Hepatocyte (in vitro differentiated cells): Measurements from ENCODE around the gene DRAP1.

Experiments used
- CTCF ChIP-seq: fragments of 200-600 bp; sonication (generic); IDR thresholded peaks from 2 replicates; pipeline ENCODE4 v1.5.1; 2016; ENCODE audit warnings: antibody characterized with exemption, mild to moderate bottlenecking; ENCODE audit not compliant: poor library complexity
- EZH2 ChIP-seq: fragments of 200-600 bp; sonication (generic); IDR thresholded peaks from 2 replicates; pipeline ENCODE4 v1.6.1; 2016; ENCODE audit warnings: antibody characterized with exemption, mild to moderate bottlenecking, borderline replicate concordance
- EZH2phosphoT487 ChIP-seq: fragments of 200-600 bp; sonication (generic); IDR thresholded peaks from one replicate; pipeline ENCODE4 v1.6.1; 2018; ENCODE audit warnings: antibody characterized with exemption, mild to moderate bottlenecking, low read depth, moderate library complexity; ENCODE audit not compliant: unreplicated experiment, severe bottlenecking

GRCh38 chr11:65945430-65945911, 26.2 kb downstream of the DRAP1 start, which contains the start of gene TSGA10IP:
- TF ChIP-seq CTCF: no peak
- TF ChIP-seq EZH2: no peak
- no peak for TF ChIP-seq EZH2phosphoT487
